B cell (primary cell): ENCODE measurements around the gene TMEM209. TPM values are rescaled to one million over a fixed set of nuclear protein-coding genes. Genes with fewer than 3 reads are reported as not detected.
"Not testable (repeated sequence)": the region's sequence is repeated elsewhere in the genome, so short reads cannot be mapped to it uniquely, and the experiment has no call there.

Experiments
- ATAC-seq: fragments of 200-7000 bp; cut with Tn5 transposase; one replicate; pipeline ENCODE4 v1.10.0; 2021; ENCODE audit warnings: low read depth, mild to moderate bottlenecking, moderate number of reproducible peaks, moderate library complexity
- CTCF ChIA-PET: fragments of 350-600 bp; sonication (Branson Sonifier 250); formaldehyde crosslinking; loops from one replicate; lab custom pipeline; 2021; ENCODE audit warnings: antibody characterized with exemption, inconsistent platforms; lab: Charles Lee
- POLR2A ChIA-PET: fragments of 350-600 bp; sonication (Branson Sonifier 250); formaldehyde crosslinking; loops from one replicate; lab custom pipeline; 2021; ENCODE audit warnings: antibody characterized with exemption; lab: Charles Lee
- DNase-seq: peaks from one replicate; pipeline ENCODE4 v3.0.0; 2013
- H2AFZ ChIP-seq: 2 replicates; pipeline ENCODE4 v1.6.1; 2012; ENCODE audit warnings: mild to moderate bottlenecking, low read depth, low read length; ENCODE audit not compliant: insufficient read depth, poor library complexity, severe bottlenecking
- H3K27ac ChIP-seq, 2 donors: 1 replicate in 1 of 2; 2 replicates in 1 of 2; pipeline ENCODE4 v1.5.1; 2012 to 2013; ENCODE audit warnings: low read length in 2 of 2, mild to moderate bottlenecking in 2 of 2, moderate library complexity in 1 of 2
- H3K27me3 ChIP-seq, 4 experiments: fragments of 200-600 bp in 1 of 4; sonication (generic) in 1 of 4; replicated peaks in 1 of 4; 1 replicate in 2 of 4; 2 replicates in 2 of 4; pipeline versions ENCODE4 v1.6.1 to v1.7.0; 2013 to 2016; ENCODE audit warnings: low read length in 3 of 4, mild to moderate bottlenecking in 2 of 4, mixed read lengths in 1 of 4, moderate library complexity in 1 of 4; ENCODE audit not compliant: insufficient read depth in 4 of 4, control insufficient read depth in 3 of 4; ENCODE audit errors: control extremely low read depth in 1 of 4
- H3K36me3 ChIP-seq, 2 experiments: replicated peaks in 1 of 2; 1 replicate in 1 of 2; 2 replicates in 1 of 2; pipeline versions ENCODE4 v1.6.1 to v1.7.1; 2013; ENCODE audit warnings: low read length in 1 of 2; ENCODE audit not compliant: insufficient read depth in 2 of 2, control insufficient read depth in 1 of 2; ENCODE audit errors: control extremely low read depth in 1 of 2, extremely low read depth in 1 of 2
- H3K4me1 ChIP-seq, 2 donors: fragments of 200-600 bp in 1 of 2; sonication (generic) in 1 of 2; 1 replicate in 1 of 2; 2 replicates in 1 of 2; pipeline versions ENCODE4 v1.5.1 to v1.6.1; 2013 to 2017; ENCODE audit warnings: low read length in 2 of 2; ENCODE audit not compliant: control insufficient read depth in 2 of 2, insufficient read depth in 2 of 2
- H3K4me2 ChIP-seq: replicated peaks from 2 replicates; pipeline ENCODE3; 2012; ENCODE audit warnings: mild to moderate bottlenecking, low read depth, low read length; ENCODE audit not compliant: poor library complexity, severe bottlenecking
- H3K4me3 ChIP-seq, 5 experiments: fragments of 200-600 bp in 1 of 5; sonication (generic) in 1 of 5; 1 replicate in 3 of 5; 2 replicates in 2 of 5; pipeline versions ENCODE4 v1.5.1 to v1.7.0; 2011 to 2016; ENCODE audit warnings: low read length in 4 of 5, mild to moderate bottlenecking in 4 of 5, low read depth in 2 of 5, control low read depth in 1 of 5, moderate library complexity in 1 of 5; ENCODE audit not compliant: insufficient read depth in 1 of 5; ENCODE audit errors: control extremely low read depth in 1 of 5, extremely low read depth in 1 of 5
- H3K79me2 ChIP-seq: fragments of 200-600 bp; sonication (generic); one replicate; pipeline ENCODE4 v1.6.0; 2016; ENCODE audit warnings: low read length; ENCODE audit not compliant: control insufficient read depth, insufficient read depth
- H3K9ac ChIP-seq: fragments of 200-600 bp; sonication (generic); 2 replicates; pipeline ENCODE4 v1.6.1; 2017; ENCODE audit warnings: mild to moderate bottlenecking, low read length, moderate library complexity
- H3K9me3 ChIP-seq, 3 donors: one replicate each; pipeline versions ENCODE4 v1.6.1 to v1.7.1; 2013; ENCODE audit warnings: low read length in 2 of 3; ENCODE audit not compliant: control insufficient read depth in 2 of 3, insufficient read depth in 1 of 3; ENCODE audit errors: control extremely low read depth in 1 of 3
- H4K20me1 ChIP-seq: 2 replicates; pipeline ENCODE4 v1.6.0; 2012; ENCODE audit warnings: mild to moderate bottlenecking, low read length; ENCODE audit not compliant: insufficient read depth, control insufficient read depth, poor library complexity, severe bottlenecking
- H3K27ac Mint-ChIP-seq: one replicate; pipeline ENCODE4 v1.8.0; 2021; ENCODE audit warnings: mixed read lengths
- H3K27me3 Mint-ChIP-seq: one replicate; pipeline ENCODE4 v1.8.0; 2021; ENCODE audit warnings: mixed read lengths
- H3K4me1 Mint-ChIP-seq: one replicate; pipeline ENCODE4 v1.8.0; 2021; ENCODE audit warnings: mixed read lengths
- H3K4me3 Mint-ChIP-seq: one replicate; pipeline ENCODE4 v1.8.0; 2021; ENCODE audit warnings: mixed read lengths
- H3K9me3 Mint-ChIP-seq: one replicate; pipeline ENCODE4 v1.8.0; 2022; ENCODE audit warnings: mixed read lengths; ENCODE audit not compliant: insufficient read depth
- CTCF ChIP-seq: fragments of 200-600 bp; IDR thresholded peaks from one replicate; pipeline ENCODE4 v1.8.0; 2022; ENCODE audit warnings: antibody characterized with exemption, mild to moderate bottlenecking
- EZH2 ChIP-seq: IDR thresholded peaks from 2 replicates; pipeline ENCODE4 v1.6.1; 2012; ENCODE audit warnings: borderline replicate concordance, low read depth, mild to moderate bottlenecking, moderate library complexity, low read length; ENCODE audit not compliant: insufficient read depth, poor library complexity, severe bottlenecking
- WGBS: methylation state at CpG from one replicate; pipeline ENCODE4 v1.1.5; 2013; ENCODE audit warnings: missing lambda C conversion rate; ENCODE audit not compliant: insufficient coverage; 5-methylcytosine and 5-hydroxymethylcytosine counted together
- intact Hi-C: fragments of 100-400 bp; cut with micrococcal nuclease; formaldehyde crosslinking; loops from one replicate; pipeline ENCODE4 v1.10.0; 2022
- polyA plus RNA-seq: library from polyadenylated mRNA; depleted of rRNA; stranded (reverse); fragments of >200 nt; gene quantifications from 2 replicates; pipeline ENCODE4 v1.2.3, GENCODE V29; 2012
- total RNA-seq, 2 donors: library from RNA; stranded (reverse); fragments of 120-200 nt in 1 of 2; gene quantifications; 1 replicate in 1 of 2; 2 replicates in 1 of 2; pipeline versions ENCODE4 v1.2.3 to v1.2.4, GENCODE V29; 2013 to 2022

The TMEM209 gene
- total and polyA plus RNA-seq, 2 donors (not counting 1 experiment from before 2014, with no cell fraction given), result 15.8 to 35.8 TPM

GRCh38 chr7:130231792-130232191 lies 26.6 kb upstream of the TMEM209 start:
- Histone ChIP-seq H3K36me3 (no peaks in the 10 kb centered on the region), H3K27me3 (no peaks in the 10 kb centered on the region), H3K79me2 (no peaks in the 10 kb centered on the region), H3K4me2 (no peak overlapping the region), H3K9ac (no peak overlapping the region), H3K4me1 (no peaks in the 10 kb centered on the region), H3K4me3 (no peak overlapping the region), H3K27ac (no peak overlapping the region), H2AFZ (no peak overlapping the region), H4K20me1 (no peaks in the 10 kb centered on the region), H3K9me3 (no peaks in the 10 kb centered on the region)
- intact Hi-C loops, result no loop called here
- ChIA-PET CTCF (no interaction called here), POLR2A (no interaction called here)
- no peaks in the 10 kb centered on the region for H3K4me1 Mint-ChIP-seq
- H3K27ac Mint-ChIP-seq, result no peak overlapping the region
- no peak for ATAC-seq
- DNase-seq, result no peak
- peaks cover 15% of the 10 kb centered on the region for H3K27me3 Mint-ChIP-seq
- H3K9me3 Mint-ChIP-seq, result no peaks in the 10 kb centered on the region
- TF ChIP-seq EZH2 (no peak), CTCF (no peak)
- H3K4me3 Mint-ChIP-seq, result no peak overlapping the region
- 71% methylated on average over 3 of the region's 6 CpGs for WGBS

- intact Hi-C loops, H3K4me2 ChIP-seq, H3K9me3 Mint-ChIP-seq: not testable (repeated sequence)
These were observed 24.8 kb upstream of the TMEM209 start for GRCh38 chr7:130229981-130230380.

More at GRCh38 chr7:130229981-130230380, 24.8 kb upstream of the TMEM209 start:
- WGBS, result 97% methylated on average over 22 of the region's 28 CpGs
- H3K27me3 ChIP-seq, CTCF ChIA-PET, H3K4me1 Mint-ChIP-seq, H3K4me3 Mint-ChIP-seq, H2AFZ ChIP-seq, H3K4me3 ChIP-seq, H3K9ac ChIP-seq, ATAC-seq, H3K4me1 ChIP-seq, H3K27me3 Mint-ChIP-seq, H3K79me2 ChIP-seq, H3K36me3 ChIP-seq, DNase-seq, H3K27ac Mint-ChIP-seq, H4K20me1 ChIP-seq, H3K27ac ChIP-seq, POLR2A ChIA-PET, H3K9me3 ChIP-seq: not testable (repeated sequence)
